Fibroblast of skin of left biceps (primary cell): ENCODE results near the gene EXOC6.
A peak's percentile ranks its signal among the peaks of the same experiment; 100 is the strongest.
"Not testable (repeated sequence)": the region's sequence is repeated elsewhere in the genome, so short reads cannot be mapped to it uniquely, and the experiment has no call there.

Experiments
- DNase-seq, 2 experiments: peaks; one replicate each; pipeline ENCODE4 v3.0.0-alpha.2; 2013; ENCODE audit warnings: low read depth in 2 of 2

Gene EXOC6

GRCh38 chr10:92880917-92881316 is 32.6 kb downstream of the EXOC6 start:
- no peak for DNase-seq

GRCh38 chr10:92886334-92886961 is 38.1 kb downstream of the EXOC6 start:
- DNase-seq, result no peak

GRCh38 chr10:92890471-92890870 is 42.2 kb downstream of the EXOC6 start:
- DNase-seq, result no peak

- peak in 1 of 2 experiments; percentile 18 for DNase-seq
These were observed 43.8 kb downstream of the EXOC6 start for GRCh38 chr10:92891885-92892690.

- no peak for DNase-seq
These were observed 44.4 kb downstream of the EXOC6 start for GRCh38 chr10:92892691-92893054.

- no peak for DNase-seq
These were observed 45.8 kb downstream of the EXOC6 start for GRCh38 chr10:92894081-92894655.

GRCh38 chr10:92897916-92898315 is 49.6 kb downstream of the EXOC6 start:
- DNase-seq, result no peak

- no peak for DNase-seq
These were observed 53.5 kb downstream of the EXOC6 start for GRCh38 chr10:92901819-92902251.

GRCh38 chr10:92903633-92904032 is 55.3 kb downstream of the EXOC6 start:
- no peak for DNase-seq

- DNase-seq, result no peak
These were observed 59.0 kb downstream of the EXOC6 start for GRCh38 chr10:92907280-92907679.

GRCh38 chr10:92912631-92913030 is 64.3 kb downstream of the EXOC6 start:
- not testable (repeated sequence) for DNase-seq

- no peak for DNase-seq
These were observed 65.7 kb downstream of the EXOC6 start for GRCh38 chr10:92913973-92914372.

GRCh38 chr10:92914478-92915325 is 66.4 kb downstream of the EXOC6 start:
- DNase-seq, result no peak

- no peak for DNase-seq
These were observed 67.6 kb downstream of the EXOC6 start for GRCh38 chr10:92915892-92916291.

- DNase-seq, result no peak
These were observed 68.1 kb downstream of the EXOC6 start for GRCh38 chr10:92916433-92916832.

- no peak for DNase-seq
These were observed 70.3 kb downstream of the EXOC6 start for GRCh38 chr10:92918603-92919002.

- no peak for DNase-seq
These were observed 72.5 kb downstream of the EXOC6 start for GRCh38 chr10:92920866-92921265.

- DNase-seq, result no peak
These were observed 75.1 kb downstream of the EXOC6 start for GRCh38 chr10:92923416-92923815.

- no peak for DNase-seq
These were observed 81.6 kb downstream of the EXOC6 start for GRCh38 chr10:92929896-92930295.

GRCh38 chr10:92931597-92931996 is 83.3 kb downstream of the EXOC6 start:
- no peak for DNase-seq

- DNase-seq, result no peak
These were observed 89.6 kb downstream of the EXOC6 start for GRCh38 chr10:92937876-92938275.

GRCh38 chr10:92938841-92939240 is 90.5 kb downstream of the EXOC6 start:
- no peak for DNase-seq
